Upper lobe of left lung (tissue), 6 donors: ENCODE data around the gene PRKAB1. TPM values are rescaled to one million over a fixed set of nuclear protein-coding genes. Genes with fewer than 3 reads are reported as not detected.

ENCODE experiments used
- ATAC-seq, 2 donors: fragments of 200-7000 bp; cut with Tn5 transposase; one replicate each; pipeline ENCODE4 v1.9.1; 2022; ENCODE audit warnings: mild to moderate bottlenecking in 2 of 2, moderate library complexity in 2 of 2; ENCODE audit not compliant: low FRiP score in 2 of 2
- DNase-seq, 2 donors: peaks; one replicate each; pipeline ENCODE4 v3.0.0-alpha.2; 2019 to 2020
- H3K27ac ChIP-seq, 4 donors: fragments of 200-600 bp; sonication (generic); one replicate each; pipeline ENCODE4 v1.5.1; 2016 to 2019
- H3K27me3 ChIP-seq, 4 donors: fragments of 200-600 bp; sonication (generic); one replicate each; pipeline ENCODE4 v1.5.1; 2017 to 2019
- H3K36me3 ChIP-seq, 4 donors: fragments of 200-600 bp; sonication (generic); one replicate each; pipeline ENCODE4 v1.5.1; 2016 to 2019
- H3K4me1 ChIP-seq, 4 donors: fragments of 200-600 bp; sonication (generic); one replicate each; pipeline ENCODE4 v1.5.1; 2018 to 2019
- H3K4me3 ChIP-seq, 4 donors: fragments of 200-600 bp; sonication (generic); one replicate each; pipeline ENCODE4 v1.5.1; 2017 to 2019; ENCODE audit warnings: mild to moderate bottlenecking in 2 of 4, moderate library complexity in 1 of 4
- H3K9me3 ChIP-seq, 4 donors: fragments of 200-600 bp; sonication (generic); one replicate each; pipeline ENCODE4 v1.5.1; 2018 to 2019
- EP300 ChIP-seq, 4 donors: sonication (generic); formaldehyde crosslinking; IDR thresholded peaks; one replicate each; pipeline ENCODE4 v1.5.1; 2017; ENCODE audit warnings: antibody characterized with exemption in 4 of 4, control low read depth in 2 of 4
- POLR2A ChIP-seq, 4 donors: fragments of 450-650 bp; IDR thresholded peaks; one replicate each; pipeline ENCODE4 v1.5.1; 2016 to 2017; ENCODE audit warnings: antibody characterized with exemption in 4 of 4, mild to moderate bottlenecking in 2 of 4
- POLR2AphosphoS5 ChIP-seq, 2 donors: sonication (generic); formaldehyde crosslinking; IDR thresholded peaks; one replicate each; pipeline ENCODE4 v1.5.1; 2017; ENCODE audit warnings: antibody characterized with exemption in 2 of 2
- WGBS, 2 donors: methylation state at CpG; one replicate each; pipeline ENCODE4 v1.1.5; 2017 to 2018; 5-methylcytosine and 5-hydroxymethylcytosine counted together
- total RNA-seq, 6 donors: library from RNA; depleted of rRNA in 4 of 6; stranded (reverse); fragments of >200 nt in 4 of 6; gene quantifications; one replicate each; pipeline versions ENCODE4 v1.1.0 to v1.2.1, GENCODE V29; 2016 to 2021
- TF ChIP-seq, protein P1 (sequence below), 6 experiments: fragments of 450-650 bp in 4 of 6; fragments of 200-600 bp in 2 of 6; sonication (generic) in 2 of 6; IDR thresholded peaks; one replicate each; pipeline ENCODE4 v1.5.1; 2016 to 2019; ENCODE audit warnings: antibody characterized with exemption in 6 of 6
- donor health status: DM: no; HTN: no; CAD: no; lungs with moderate emphysema.
- donor health status: DM: no; HTN: yes; CAD: no; lungs with severe emphysema.

PRKAB1 gene
- total RNA-seq, 6 donors from 2014 or later: 44.2 to 90.3 (median 62.9) TPM

DNA sequence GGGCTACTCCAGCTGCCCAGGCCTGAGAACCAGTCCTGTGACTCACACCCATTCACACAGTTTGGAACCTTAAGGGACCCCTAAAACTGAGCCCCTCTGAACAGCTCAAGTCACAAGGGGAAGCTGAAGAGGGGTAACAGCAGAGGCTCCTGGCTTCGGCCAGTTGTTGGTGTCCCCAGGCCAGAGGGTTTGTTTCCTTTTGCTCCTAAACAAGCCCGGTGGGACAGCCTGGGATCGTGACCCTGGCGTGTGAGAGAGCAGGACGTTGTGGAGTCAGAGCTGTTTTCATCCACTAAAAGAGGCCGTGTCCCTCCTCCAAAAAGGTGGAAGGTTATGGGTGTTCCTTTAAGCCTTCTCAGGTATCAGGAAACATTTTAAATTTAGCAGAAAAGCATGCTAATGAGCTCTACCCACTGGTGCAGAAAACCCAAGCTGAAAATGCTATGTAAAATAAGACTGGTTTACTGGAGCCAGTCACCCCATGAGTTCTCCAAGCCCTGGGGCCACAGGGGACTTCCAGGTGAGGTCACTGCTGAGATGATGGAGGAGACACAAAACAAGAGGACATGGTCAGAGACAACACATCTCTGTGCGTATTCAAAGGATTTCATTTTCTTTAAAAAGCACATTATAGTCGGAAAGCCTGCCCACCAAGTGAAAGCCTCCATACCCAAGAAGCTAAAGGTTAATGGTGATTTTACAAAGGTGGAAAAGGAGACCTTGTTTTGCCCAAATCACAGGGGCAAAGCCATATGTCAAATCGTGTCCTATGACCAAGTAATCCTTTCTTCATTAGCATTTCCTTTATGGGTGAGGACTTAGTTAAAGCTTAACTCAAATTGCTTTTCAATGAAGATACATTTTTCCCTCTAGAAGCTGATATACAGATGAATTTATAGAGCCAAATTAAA, 14.1 kb downstream of the PRKAB1 start:
- DNase-seq: no peak
- peak overlapping the region; percentile 14 to 54 (median 48) for H3K27ac ChIP-seq
- H3K36me3 ChIP-seq: peaks cover 29 to 51% (median 44%) of the 10 kb centered on the region in 4 donors
- peaks cover 8 to 33% (median 21%) of the 10 kb centered on the region in 4 donors for H3K4me1 ChIP-seq
- no peak for ATAC-seq
- no peaks in the 10 kb centered on the region for H3K27me3 ChIP-seq
- TF ChIP-seq, protein P1, sequence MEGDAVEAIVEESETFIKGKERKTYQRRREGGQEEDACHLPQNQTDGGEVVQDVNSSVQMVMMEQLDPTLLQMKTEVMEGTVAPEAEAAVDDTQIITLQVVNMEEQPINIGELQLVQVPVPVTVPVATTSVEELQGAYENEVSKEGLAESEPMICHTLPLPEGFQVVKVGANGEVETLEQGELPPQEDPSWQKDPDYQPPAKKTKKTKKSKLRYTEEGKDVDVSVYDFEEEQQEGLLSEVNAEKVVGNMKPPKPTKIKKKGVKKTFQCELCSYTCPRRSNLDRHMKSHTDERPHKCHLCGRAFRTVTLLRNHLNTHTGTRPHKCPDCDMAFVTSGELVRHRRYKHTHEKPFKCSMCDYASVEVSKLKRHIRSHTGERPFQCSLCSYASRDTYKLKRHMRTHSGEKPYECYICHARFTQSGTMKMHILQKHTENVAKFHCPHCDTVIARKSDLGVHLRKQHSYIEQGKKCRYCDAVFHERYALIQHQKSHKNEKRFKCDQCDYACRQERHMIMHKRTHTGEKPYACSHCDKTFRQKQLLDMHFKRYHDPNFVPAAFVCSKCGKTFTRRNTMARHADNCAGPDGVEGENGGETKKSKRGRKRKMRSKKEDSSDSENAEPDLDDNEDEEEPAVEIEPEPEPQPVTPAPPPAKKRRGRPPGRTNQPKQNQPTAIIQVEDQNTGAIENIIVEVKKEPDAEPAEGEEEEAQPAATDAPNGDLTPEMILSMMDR (IDR thresholded peaks at IDR 0.05): no peak
- no peak overlapping the region for H3K4me3 ChIP-seq
- 82 to 87% methylated on average over 9 of the region's 9 CpGs for WGBS, 2 donors
- no peaks in the 10 kb centered on the region for H3K9me3 ChIP-seq

DNA sequence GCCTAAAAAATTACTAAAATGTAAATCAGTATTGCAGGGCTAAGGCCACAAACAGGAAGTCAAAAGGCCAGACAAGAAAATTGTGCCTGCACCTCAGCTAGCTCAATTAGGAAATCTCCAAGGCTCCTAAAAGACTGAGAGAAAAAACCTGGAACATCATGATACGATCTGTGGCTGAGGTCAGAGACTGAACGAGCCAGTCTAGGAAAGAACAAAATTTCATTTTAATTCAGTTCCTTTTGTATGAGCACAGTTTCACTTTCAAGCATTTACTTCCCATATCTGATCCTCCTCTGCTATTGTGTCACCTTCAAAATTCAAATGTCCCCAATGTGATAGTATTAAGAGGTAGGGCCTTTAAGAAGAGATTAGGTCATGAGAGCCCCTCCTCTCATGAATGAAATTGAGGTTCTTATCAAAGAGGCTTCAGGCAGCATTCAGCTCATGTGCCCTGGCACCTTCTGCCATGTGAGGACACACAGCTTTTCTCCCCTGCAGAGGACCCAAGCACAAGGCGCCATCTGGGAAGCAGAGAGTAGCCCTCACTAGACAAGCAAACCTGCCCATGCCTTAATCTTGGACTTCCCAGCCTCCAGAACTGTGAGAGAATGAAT, 14.8 kb downstream of the PRKAB1 start:
- Histone ChIP-seq H3K27ac (peak overlapping the region; percentile 14 to 54 (median 36)), H3K27me3 (no peaks in the 10 kb centered on the region), H3K4me3 (no peak overlapping the region), H3K36me3 (peaks cover 24 to 43% (median 41%) of the 10 kb centered on the region in 4 donors), H3K9me3 (no peaks in the 10 kb centered on the region), H3K4me1 (peaks cover 8 to 29% (median 20%) of the 10 kb centered on the region in 4 donors)
- no peak for DNase-seq
- WGBS, 2 donors: 56 to 63% methylated on average over 3 of the region's 3 CpGs
- no peak for TF ChIP-seq POLR2A (IDR thresholded peaks at IDR 0.05)
- no peak for TF ChIP-seq EP300 (IDR thresholded peaks at IDR 0.05)
- TF ChIP-seq, protein P1 (IDR thresholded peaks at IDR 0.05): no peak
- no peak for TF ChIP-seq POLR2AphosphoS5 (IDR thresholded peaks at IDR 0.05)
- ATAC-seq: peak in 1 of 2 donors; percentile 43

DNA sequence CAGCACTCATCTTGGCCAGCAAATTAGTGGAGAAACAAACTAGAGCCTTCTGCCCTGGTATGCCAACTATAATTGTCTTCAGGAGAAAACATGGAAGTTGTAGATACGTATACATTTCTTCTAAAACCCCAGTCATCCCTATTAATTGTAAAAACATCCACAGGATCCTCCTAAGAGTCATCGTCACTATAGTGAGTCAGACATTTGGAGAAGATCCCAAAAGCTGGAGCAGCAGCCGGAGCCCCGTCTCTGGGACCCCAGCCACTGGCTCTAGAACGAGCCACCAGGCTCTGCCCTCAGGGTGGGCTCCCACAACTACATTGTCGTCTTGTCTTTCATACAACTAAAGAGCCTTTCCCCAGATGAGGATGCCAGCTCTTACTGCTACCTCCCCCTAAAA, 15.5 kb downstream of the PRKAB1 start:
- no peak for DNase-seq
- H3K4me1 ChIP-seq: peaks cover 8 to 29% (median 20%) of the 10 kb centered on the region in 4 donors
- ATAC-seq: no peak
- no peaks in the 10 kb centered on the region for H3K27me3 ChIP-seq
- peaks cover 24 to 41% (median 35%) of the 10 kb centered on the region in 4 donors for H3K36me3 ChIP-seq
- peak overlapping the region in 1 of 4 donors; percentile 52 for H3K27ac ChIP-seq
- TF ChIP-seq POLR2A (IDR thresholded peaks at IDR 0.05): no peak
- TF ChIP-seq EP300 (IDR thresholded peaks at IDR 0.05): no peak
- no peak for TF ChIP-seq POLR2AphosphoS5 (IDR thresholded peaks at IDR 0.05)
- TF ChIP-seq, protein P1 (IDR thresholded peaks at IDR 0.05): no peak
- H3K9me3 ChIP-seq: no peaks in the 10 kb centered on the region
- no peak overlapping the region for H3K4me3 ChIP-seq
- 86 to 93% methylated on average over 6 of the region's 6 CpGs for WGBS, 2 donors

DNA sequence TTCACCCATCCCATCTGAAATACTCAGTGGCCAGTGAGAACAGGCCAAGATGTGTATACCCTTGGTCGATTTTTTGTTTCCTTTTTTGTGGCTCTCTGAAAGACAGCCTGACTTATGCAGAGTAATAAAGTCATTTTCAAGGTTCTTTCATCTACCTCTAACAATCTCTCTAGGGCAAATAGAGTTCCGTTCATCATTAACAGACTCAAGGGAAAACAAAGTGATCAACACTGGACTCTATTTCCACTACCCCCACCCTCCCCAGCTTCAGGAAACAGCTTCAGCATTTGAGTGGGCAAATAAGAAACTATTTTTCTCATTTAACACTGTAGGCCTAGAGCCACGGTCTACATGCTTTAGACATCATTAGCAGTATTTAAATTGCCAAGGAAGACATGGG, 15.9 kb downstream of the PRKAB1 start:
- peaks cover 24 to 39% (median 31%) of the 10 kb centered on the region in 4 donors for H3K36me3 ChIP-seq
- peaks cover 8 to 28% (median 18%) of the 10 kb centered on the region in 4 donors for H3K4me1 ChIP-seq
- WGBS, 2 donors: 75 to 82% methylated on average over 3 of the region's 3 CpGs
- TF ChIP-seq POLR2AphosphoS5 (IDR thresholded peaks at IDR 0.05) (no peak), POLR2A (IDR thresholded peaks at IDR 0.05) (no peak), EP300 (IDR thresholded peaks at IDR 0.05) (no peak)
- TF ChIP-seq, protein P1 (IDR thresholded peaks at IDR 0.05): no peak
- ATAC-seq (no peak), DNase-seq (no peak)
- peak overlapping the region in 2 of 4 donors; percentile 1 to 37 for H3K27ac ChIP-seq
- no peaks in the 10 kb centered on the region for H3K9me3 ChIP-seq
- no peaks in the 10 kb centered on the region for H3K27me3 ChIP-seq
- no peak overlapping the region for H3K4me3 ChIP-seq
